KG1 (cell line): ENCODE results near the gene LEPR.
"Not testable (repeated sequence)": the region's sequence is repeated elsewhere in the genome, so short reads cannot be mapped to it uniquely, and the experiment has no call there.

Experiments used
- DNase-seq: peaks from one replicate; lab custom pipeline; 2025; lab: John Stamatoyannopoulos, UW

Gene LEPR

DNA sequence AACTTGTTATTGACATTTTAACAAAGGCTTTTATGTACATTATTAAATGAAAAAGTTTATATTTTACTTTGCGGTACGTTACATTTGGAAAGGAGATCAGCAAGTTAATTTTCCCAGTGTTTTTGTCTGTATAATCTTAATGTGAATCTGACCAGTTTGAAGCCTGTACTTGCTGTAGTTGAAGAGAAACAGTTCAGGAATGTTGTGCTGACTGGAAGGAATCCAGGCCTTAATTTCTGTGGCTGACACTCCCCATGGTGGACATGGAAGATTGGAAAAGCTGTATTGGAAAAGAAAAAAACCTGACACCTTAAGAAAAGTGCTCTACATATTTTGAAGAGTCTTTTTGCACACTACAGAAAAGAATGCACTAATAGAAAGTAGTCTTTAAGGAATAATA lies 15.5 kb downstream of the LEPR start:
- DNase-seq: no peak

DNA sequence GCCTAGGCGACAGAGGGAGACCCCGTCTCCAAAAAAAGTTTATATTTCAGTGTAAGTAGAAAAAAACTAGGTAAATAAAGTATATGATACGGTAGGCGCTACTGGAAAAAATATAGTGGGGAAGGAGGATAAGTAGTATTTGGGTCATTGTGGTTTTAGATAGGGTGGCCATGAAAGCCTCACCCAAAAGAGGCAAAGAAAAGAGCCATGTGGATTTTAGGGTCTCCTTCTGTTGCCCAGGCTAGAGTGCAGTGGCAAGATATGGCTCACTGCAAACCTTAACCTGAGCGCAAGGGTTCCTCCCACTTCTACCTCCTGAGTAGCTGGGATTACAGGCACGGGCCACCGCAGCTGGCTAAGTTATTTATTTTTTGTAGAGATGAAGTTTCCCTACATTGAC lies 17.1 kb downstream of the LEPR start:
- no peak for DNase-seq

DNA sequence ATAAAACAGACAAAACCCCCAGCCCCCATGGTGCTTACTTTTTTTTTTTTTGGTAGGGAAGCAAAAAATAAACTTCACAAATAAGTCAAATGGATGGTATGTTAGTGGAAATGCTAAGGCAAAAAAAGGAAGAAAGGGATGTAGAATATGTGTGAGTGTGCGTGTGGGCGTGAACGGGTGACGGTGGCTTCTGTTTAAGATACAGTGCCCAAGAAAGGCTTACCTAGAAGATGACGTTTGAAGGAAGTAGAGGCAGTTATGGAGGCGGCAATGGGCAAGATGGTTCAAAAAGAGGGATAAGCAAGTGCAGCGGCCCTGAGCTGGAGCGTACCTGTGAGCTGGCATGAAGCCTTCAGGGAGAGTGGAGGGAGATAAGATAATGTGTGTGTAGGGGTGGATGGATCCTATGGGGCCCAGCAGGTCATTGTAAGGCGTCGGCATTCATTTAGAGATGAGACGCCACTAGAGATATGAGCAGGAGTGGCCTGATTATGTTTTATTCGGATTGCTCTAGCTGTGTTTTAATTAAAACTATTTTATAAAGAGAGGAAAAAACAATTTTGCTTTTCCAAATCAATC lies 19.9 kb downstream of the LEPR start:
- DNase-seq: no peak

DNA sequence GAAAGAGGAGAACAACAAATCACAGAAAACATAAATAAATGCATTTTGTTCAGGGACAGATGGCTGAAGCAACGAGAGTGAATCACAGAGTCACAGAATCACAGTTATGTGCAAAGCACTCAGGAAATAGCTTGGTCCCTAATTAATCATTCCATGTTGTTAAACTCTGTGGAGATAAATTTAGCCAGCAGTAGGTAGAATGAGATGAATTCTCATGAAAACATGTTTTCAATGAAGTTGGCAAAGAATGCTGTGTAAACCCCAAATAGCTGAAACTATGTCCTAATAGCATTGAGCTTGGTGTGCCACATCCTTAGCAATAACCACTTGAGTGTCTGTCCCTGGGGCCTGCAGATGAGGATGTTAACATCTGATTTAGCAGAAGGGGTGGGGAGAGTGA lies 20.4 kb downstream of the LEPR start:
- DNase-seq: no peak

DNA sequence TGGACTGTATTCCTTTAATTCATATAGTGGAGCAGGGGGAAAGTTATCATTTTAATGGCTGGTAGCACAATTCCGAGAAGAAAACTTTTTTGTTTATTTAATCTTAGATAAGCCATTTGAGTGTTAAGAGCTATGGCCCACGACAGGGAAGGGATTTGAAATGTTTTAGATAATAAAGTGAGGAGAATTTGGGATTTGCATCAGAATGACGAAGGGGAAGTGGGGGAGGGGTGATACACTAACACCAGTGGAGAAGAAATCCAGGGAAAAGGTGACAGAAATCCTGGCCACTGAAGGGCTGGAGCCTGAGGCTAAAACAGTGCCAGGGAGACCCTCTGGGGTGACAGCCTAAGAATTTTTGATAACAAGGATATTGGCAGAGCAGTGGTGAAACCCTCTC lies 21.0 kb downstream of the LEPR start:
- DNase-seq: no peak

DNA sequence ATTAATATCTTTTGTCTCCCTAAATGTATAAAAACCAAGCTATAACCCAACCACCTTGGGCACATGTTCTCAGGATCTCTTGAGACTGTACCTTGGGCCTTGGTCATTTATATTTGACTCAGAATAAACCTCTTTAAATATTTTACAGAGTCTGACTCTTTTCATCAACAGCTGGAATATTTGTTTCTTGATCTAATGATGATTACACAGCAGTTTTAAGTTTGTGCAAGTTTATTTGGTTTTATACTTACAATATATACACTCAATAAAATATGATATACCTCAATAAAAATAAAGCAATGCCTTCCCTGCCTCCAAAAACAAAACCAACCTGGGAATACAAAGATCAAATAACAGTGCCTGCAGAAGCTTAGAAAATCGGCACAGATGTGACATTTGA lies 22.0 kb downstream of the LEPR start:
- DNase-seq: no peak

DNA sequence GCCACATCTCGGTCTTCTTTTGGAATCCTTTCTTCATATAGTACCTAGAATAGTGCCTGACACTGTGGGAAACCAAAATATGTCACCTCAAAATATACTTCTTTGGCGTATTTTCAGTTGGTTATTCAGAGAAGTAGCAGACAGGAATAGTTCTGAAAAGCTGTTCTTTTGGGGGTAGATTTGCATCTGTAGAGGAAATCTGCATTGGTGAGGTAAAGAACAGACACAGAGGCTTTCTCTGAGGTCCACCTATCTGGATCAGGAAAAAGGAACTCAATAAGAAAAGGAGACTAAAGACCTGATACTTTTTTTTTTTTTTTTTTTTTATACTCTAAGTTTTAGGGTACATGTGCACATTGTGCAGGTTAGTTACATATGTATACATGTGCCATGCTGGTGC lies 23.2 kb downstream of the LEPR start:
- DNase-seq: no peak

DNA sequence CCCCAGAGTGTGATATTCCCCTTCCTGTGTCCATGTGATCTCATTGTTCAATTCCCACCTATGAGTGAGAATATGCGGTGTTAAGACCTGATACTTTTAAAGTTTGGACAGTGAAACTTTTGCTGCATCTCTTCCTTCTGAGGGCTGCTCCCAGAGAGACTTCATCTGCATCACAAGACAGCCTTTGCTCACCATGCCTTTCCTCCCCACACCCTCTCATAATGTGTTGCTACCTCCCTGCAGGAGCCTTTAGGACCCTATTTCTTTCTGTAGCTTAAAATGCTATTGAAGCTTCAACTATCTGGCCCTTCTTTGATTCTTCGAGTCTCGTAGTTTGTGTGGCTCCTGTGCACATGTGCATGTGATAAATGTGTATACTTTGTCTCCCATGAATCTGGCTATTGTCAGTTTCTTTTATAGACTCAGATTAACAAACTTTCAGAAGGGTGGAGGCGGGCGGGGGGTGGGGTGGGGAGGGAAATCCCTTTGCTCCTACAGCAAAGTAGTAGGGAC lies 23.7 kb downstream of the LEPR start:
- DNase-seq: no peak

DNA sequence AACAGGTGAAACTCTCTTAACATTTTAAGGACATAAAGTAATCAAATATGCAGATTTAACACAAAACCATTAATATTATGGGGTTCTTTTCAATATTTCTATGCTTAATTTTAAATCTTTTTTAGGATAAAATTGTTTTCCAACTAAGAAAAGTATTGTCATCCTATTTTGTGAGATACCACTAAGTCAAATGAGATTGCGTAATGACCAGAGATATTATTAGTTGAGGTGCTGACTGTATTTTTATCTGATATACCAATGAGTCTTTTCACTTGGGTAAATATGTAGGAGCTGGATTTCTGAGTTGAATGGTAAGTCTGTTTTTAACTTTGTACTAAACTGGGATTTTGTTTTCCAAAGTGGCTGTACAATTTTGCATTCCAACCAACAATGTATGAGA lies 25.4 kb downstream of the LEPR start:
- DNase-seq: no peak

DNA sequence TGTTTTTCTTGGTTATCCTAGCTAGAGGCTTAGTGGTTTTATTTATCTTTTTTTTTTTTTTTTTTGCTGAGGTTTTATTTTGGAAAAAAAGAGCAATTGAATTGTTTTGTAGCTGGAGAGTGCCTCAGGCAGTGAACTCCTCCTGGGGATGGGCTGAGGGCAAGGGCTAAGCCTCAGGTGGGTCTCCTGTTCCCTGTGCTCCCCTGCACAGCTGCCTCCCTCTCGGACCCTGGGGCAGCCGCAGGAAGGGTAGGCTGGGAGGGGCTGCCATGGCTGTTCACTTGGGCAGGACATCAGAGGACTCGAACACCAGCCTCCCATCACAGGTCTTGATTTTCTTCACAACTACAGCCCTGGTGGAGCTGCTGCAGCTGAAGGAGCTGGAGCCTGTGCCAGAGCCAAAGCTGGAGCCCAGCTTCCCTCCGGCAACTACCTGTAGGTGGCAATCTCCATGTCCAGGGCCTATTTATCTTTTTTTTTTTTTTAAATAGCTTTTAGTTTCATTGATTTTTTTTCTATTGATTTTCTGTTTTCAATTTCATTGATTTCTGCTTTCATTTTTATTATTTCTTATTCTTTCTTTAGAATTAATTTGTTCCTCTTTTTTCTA lies 28.9 kb downstream of the LEPR start:
- DNase-seq: no peak

DNA sequence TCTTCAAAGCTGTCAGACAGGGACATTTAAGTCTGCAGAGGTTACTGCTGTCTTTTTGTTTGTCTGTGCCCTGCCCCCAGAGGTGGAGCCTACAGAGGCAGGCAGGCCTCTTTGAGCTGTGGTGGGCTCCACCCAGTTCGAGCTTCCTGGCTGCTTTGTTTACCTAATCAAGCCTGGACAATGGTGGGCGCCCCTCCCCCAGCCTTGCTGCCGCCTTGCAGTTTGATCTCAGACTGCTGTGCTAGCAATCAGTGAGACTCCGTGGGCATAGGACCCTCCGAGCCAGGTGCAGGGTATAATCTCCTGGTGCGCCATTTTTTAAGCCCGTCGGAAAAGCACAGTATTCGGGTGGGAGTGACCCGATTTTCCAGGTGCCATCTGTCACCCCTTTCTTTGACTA lies 35.2 kb downstream of the LEPR start:
- not testable (repeated sequence) for DNase-seq

DNA sequence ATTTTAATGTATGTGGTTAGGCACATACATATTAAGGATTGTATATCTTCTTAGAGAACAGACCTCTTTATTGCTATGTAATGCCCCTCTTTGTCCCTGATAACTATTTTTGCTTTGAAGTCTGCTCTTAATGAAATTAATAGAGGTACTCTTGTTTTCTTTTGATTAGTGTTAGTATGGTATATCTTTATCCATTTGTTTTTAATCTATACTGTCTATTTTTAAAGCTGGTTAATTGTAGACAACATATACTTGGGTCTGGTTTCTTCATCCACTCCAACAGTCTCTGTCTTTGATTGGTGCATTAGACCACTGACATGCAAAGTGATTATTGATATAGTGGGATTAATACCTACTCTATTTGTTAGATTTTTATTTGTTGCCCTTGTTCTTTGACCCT lies 36.0 kb downstream of the LEPR start:
- no peak for DNase-seq

DNA sequence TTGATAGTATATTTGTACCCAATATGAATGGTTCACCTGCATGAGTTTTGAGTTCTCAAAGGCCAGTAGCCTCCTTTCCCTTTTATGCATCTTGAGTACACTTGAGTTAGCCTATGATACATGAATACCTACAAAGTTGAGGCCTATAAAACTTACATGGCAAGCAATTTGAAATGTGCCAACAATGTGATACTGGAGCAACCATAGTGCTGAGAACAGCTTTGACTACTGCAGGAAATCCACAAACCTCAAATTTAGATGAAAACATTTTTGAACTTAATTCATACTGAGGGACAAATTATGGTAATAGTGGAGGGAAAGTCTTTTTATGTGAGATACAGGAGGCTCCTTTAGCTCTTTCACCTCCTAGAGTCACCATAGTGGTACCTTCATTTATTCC lies 37.4 kb downstream of the LEPR start:
- no peak for DNase-seq

DNA sequence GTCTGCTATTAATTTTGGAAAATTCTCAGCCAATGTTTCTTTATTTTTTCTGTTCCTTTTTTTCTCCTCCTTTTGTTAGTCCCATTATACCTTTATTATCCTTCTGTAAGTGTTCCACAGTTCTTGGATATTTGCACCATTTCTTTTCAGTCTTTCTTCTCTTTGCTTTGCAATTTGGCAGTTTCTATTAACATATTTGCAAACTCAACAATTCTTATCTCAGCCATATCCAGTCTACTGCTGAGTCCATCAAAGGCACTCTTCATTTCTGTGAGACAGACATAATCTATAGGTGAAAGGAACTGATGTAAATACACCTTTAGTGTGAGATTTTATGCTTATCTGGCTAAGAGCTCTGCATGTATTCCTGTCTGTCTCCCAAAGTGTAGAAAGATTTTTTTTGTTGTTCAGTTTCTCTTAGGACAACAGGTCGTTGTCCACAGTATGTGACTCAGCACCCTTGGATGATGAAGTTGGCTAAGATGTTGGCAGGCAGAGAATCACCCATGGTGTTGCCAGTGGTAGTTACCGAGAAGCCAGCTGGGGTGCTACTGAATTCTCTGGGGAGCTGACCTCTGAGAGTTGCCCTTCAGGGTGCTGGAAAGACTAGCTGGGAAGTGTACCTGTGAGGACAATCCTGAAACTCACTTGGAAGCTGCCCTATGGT lies 38.4 kb downstream of the LEPR start:
- no peak for DNase-seq

DNA sequence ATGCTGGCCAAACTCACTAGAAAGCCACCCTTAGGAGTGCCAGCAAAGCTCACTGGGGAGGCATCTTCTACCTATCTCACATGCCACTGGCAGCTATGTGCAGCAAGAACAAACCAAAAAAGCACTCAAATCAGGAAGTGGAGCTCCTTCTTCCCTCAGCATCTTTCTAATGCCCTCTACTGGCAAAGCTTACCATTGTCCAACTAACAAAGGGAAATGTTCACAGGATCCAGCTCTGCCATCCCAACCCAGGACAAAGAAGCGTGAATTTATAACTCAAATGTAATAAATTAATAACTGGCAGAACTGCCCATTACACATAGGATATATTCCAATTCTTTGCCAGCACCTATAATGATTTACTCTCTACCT lies 38.9 kb downstream of the LEPR start:
- no peak for DNase-seq

DNA sequence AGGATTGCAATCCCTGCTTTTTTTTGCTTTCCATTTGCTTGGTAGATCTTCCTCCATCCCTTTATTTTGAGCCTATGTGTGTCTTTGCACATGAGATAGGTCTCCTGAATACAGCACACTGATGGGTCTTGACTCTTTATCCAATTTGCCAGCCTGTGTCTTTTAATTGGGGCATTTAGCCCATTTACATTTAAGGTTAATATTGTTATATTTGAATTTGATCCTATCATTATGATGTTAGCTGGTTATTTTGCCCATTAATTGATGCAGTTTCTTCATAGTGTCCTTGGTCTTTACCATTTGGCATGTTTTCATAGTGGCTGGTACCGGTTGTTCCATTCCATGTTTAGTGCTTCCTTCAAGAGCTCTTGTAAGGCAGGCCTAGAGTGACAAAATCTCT lies 45.4 kb downstream of the LEPR start:
- not testable (repeated sequence) for DNase-seq

DNA sequence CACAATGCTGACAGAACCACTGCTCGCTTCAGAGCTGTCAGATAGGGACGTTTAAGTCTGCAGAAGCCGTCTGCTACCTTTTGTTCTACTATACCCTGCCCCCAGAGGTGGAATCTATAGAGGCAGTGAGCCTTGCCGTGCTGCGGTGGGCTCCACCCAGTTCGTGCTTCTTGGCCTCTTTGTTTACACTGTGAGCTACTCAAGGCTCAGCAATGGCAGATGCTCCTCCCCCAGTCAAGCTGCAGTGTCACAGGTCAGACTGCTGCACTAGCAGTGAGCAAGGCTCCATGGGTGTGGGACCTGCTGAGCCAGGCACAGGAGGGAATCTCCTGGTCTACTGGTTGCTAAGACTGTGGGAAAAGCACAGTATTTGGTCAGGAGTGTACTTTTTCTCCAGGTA lies 47.1 kb downstream of the LEPR start:
- no peak for DNase-seq

DNA sequence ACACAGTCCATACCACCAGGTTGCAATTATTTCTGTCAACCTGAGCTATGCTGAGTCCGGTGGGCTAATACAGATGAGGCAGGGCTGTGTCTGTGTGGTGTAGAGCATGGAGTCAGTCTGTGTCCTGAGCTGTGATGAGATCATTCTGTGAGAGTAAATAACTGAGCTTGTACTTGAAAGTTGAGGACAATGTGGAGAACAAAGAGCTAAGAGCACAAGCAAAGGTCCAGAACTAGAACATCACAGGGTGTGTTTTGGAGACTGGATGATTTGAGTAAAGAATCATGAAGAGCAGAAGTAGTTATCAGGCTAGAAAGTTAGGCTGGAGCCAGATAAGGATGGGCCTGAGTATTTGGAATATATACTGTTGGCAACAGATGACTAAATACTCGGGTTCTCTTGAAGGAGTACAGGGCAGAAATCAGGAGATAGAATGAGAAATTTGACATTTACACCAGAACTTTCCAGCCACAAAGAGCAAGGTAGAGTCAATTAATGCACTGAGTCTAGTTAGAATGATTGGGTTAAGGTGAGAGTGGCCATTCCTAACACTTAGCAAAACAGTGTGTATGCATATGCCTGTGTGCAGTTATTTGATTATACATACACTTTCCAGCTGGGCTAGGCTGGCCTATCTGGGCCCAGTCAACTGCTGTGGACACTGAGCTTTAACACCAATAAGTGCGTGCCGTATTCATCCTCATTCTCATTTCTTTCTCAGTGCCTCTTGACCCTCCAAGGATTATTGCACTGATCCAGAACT lies 48.8 kb downstream of the LEPR start:
- DNase-seq: no peak

DNA sequence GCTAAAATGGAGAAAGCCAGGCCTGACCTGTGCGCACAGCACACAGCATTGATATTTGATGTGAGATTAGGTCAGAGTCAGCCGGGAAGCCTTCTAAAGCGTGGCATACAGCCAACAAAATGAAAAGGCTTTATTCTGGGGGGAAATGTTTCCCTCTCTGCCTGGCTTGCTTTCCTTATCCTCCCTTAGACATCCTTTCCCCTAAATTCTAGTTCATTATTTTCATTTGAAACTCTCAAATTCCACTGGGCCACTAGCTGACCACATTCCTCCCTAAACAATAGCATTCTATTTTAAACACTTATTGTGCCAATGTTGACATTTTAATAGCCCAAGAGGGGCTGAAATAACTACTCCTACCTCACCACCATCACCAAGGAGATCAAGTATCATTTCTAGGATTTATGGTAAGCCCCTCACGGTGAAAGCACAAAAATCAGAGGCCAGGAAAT lies 49.4 kb downstream of the LEPR start:
- DNase-seq: no peak
